Measurements from ENCODE around the gene PLA2G2D.

Gene PLA2G2D

GRCh38 chr1:20093303-20093702, 26.0 kb downstream of the PLA2G2D start:
- in situ Hi-C loops (cut with MboI; ENCODE audit: low pct_unique_long_range_greater_than_20kb, low sequenced_read_pairs, unreplicated experiment): no loop called here

GRCh38 chr1:20090641-20091040, 28.7 kb downstream of the PLA2G2D start:
- in situ Hi-C loops (cut with MboI; ENCODE audit: low pct_unique_long_range_greater_than_20kb, low sequenced_read_pairs, unreplicated experiment): no loop called here
- DNase-seq (ENCODE audit: low spot score): no peak
- TF ChIP-seq CTCF (IDR thresholded peaks at IDR 0.05; ENCODE audit: extremely low read depth, insufficient read depth, missing control alignments): no peak

More at GRCh38 chr1:20093303-20093702, 26.0 kb downstream of the PLA2G2D start:
- no peak for TF ChIP-seq CTCF (IDR thresholded peaks at IDR 0.05; ENCODE audit: extremely low read depth, insufficient read depth, missing control alignments)
- no peak for DNase-seq (ENCODE audit: low spot score)

GRCh38 chr1:20090119-20090518, 29.2 kb downstream of the PLA2G2D start:
- no peak for DNase-seq (ENCODE audit: low spot score)
- in situ Hi-C loops (cut with MboI; ENCODE audit: low pct_unique_long_range_greater_than_20kb, low sequenced_read_pairs, unreplicated experiment): no loop called here

GRCh38 chr1:20089328-20090077, 29.8 kb downstream of the PLA2G2D start:
- DNase-seq (ENCODE audit: low spot score): no peak
- TF ChIP-seq CTCF (IDR thresholded peaks at IDR 0.05; ENCODE audit: extremely low read depth, insufficient read depth, missing control alignments): no peak
- in situ Hi-C loops (cut with MboI; ENCODE audit: low pct_unique_long_range_greater_than_20kb, low sequenced_read_pairs, unreplicated experiment): no loop called here

More at GRCh38 chr1:20090119-20090518, 29.2 kb downstream of the PLA2G2D start:
- TF ChIP-seq CTCF (IDR thresholded peaks at IDR 0.05; ENCODE audit: extremely low read depth, insufficient read depth, missing control alignments): no peak

GRCh38 chr1:20087668-20088067, 31.7 kb downstream of the PLA2G2D start:
- TF ChIP-seq CTCF (IDR thresholded peaks at IDR 0.05; ENCODE audit: extremely low read depth, insufficient read depth, missing control alignments): peak; percentile 34
- in situ Hi-C loops (cut with MboI; ENCODE audit: low pct_unique_long_range_greater_than_20kb, low sequenced_read_pairs, unreplicated experiment): no loop called here
- no peak for DNase-seq (ENCODE audit: low spot score)

- in situ Hi-C loops (cut with MboI; ENCODE audit: low pct_unique_long_range_greater_than_20kb, low sequenced_read_pairs, unreplicated experiment): no loop called here
- no peak for TF ChIP-seq CTCF (IDR thresholded peaks at IDR 0.05; ENCODE audit: extremely low read depth, insufficient read depth, missing control alignments)
- DNase-seq (ENCODE audit: low spot score): no peak
Measured at GRCh38 chr1:20086800-20087199, 32.5 kb downstream of the PLA2G2D start.

Measured in GM13977 (cell line).